ENCODE measurements around the gene ECT2L. TPM values are rescaled to one million over a fixed set of nuclear protein-coding genes. Genes with fewer than 3 reads are reported as not detected.

ECT2L gene
- total and polyA plus RNA-seq, 2 donors (not counting 3 experiments of a cell fraction or from before 2014, with no cell fraction given) = not detected

DNA sequence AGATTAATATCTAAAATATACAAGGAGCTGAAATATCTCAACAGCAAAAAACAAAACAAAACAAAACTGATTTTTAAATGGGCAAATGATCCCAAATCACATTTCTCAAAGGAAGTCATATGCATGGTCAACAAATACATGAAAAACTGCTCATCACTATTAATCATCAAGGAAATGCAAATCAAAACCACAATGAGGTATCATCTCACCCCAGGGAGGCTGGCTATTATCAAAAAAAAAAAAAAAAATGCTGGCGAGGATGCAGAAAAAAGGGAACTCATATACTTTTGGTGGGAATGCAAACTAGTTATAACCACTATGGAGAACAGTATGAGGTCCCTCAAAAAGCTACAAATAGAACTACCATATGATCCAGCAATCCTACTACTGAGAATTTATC, 157.6 kb downstream of the ECT2L start:
- Histone ChIP-seq H3K9me3 (replicated peaks; ENCODE audit: control insufficient read depth, insufficient read depth, low read length) (no peaks in the 10 kb centered on the region), H3K79me2 (ENCODE audit: control insufficient read depth, insufficient read depth, low read length) (peaks cover 74% of the 10 kb centered on the region), H3K9ac (replicated peaks; ENCODE audit: extremely low read depth, insufficient read depth, low read length) (no peak overlapping the region), H2AFZ (ENCODE audit: low read depth, low read length) (no peak overlapping the region), H3K27ac (ENCODE audit: insufficient read depth, low read depth, low read length) (no peak overlapping the region), H3K4me2 (ENCODE audit: insufficient read depth, low read length) (no peak overlapping the region), H3K36me3 (ENCODE audit: control insufficient read depth in 2 of 2, extremely low read depth in 1 of 2, insufficient read depth in 2 of 2, low read length in 2 of 2) (no peaks in the 10 kb centered on the region), H4K20me1 (replicated peaks; ENCODE audit: control insufficient read depth, extremely low read depth, insufficient read depth, low read length) (peaks cover 2% of the 10 kb centered on the region), H3K4me3 (replicated peaks in 1 of 3; ENCODE audit: insufficient read depth in 1 of 3, low read depth in 1 of 3, low read length in 3 of 3) (no peak overlapping the region), H3K4me1 (ENCODE audit: control insufficient read depth, extremely low read depth, insufficient read depth, low read length) (peaks cover 11% of the 10 kb centered on the region), H3K9me1 (replicated peaks; ENCODE audit: control insufficient read depth, extremely low read depth, insufficient read depth, low read length) (no peaks in the 10 kb centered on the region), H3K27me3 (ENCODE audit: control insufficient read depth in 2 of 2, insufficient read depth in 2 of 2, low read length in 2 of 2) (no peaks in the 10 kb centered on the region)
- no peak for DNase-seq (ENCODE audit: low read depth, low spot score)
- ChIA-PET POLR2A (no interaction called here), CTCF (no interaction called here)
- intact Hi-C loops (cut with micrococcal nuclease) (no loop called here), dilution Hi-C loops (cut with MboI; ENCODE audit: extremely low pct_ligation_motif_present, low sequenced_read_pairs) (no loop called here)
- FAIRE-seq = no peak
- no TSS peak for BruUV-seq (replicated peaks)
- TF ChIP-seq GATA2 (IDR thresholded peaks at IDR 0.05; ENCODE audit: insufficient read depth, insufficient read length, low read depth, low read length) = no peak

Other genes starting within 250 kb of the ECT2L start
- 10.5 and 12.8 TPM in 2 replicates for gene CCDC28A, start 22.3 kb upstream of the ECT2L start, total RNA-seq
- gene CCDC28A, start 22.3 kb upstream of the ECT2L start, polyA plus RNA-seq = 8.3 and 11.1 TPM in 2 replicates
- 26.3 and 35.0 TPM in 2 replicates for gene REPS1, start 192.2 kb downstream of the ECT2L start, total RNA-seq
- 20.6 TPM in 2 replicates for gene REPS1, start 192.2 kb downstream of the ECT2L start, polyA plus RNA-seq
- 87.4 and 104 TPM in 2 replicates for gene ABRACL, start 232.7 kb downstream of the ECT2L start, total RNA-seq
- gene ABRACL, start 232.7 kb downstream of the ECT2L start, polyA plus RNA-seq = 36.0 and 54.4 TPM in 2 replicates

Measured in endothelial cell of umbilical vein (primary cell).